GM21576 (cell line): ENCODE measurements around the gene ECM1.

Source experiments
- ATAC-seq: cut with Tn5 transposase; IDR thresholded peaks from one replicate; pipeline ENCODE4 v1.9.1; 2021; ENCODE audit warnings: mild to moderate bottlenecking, moderate library complexity; ENCODE audit not compliant: unreplicated experiment

The ECM1 gene

GRCh38 chr1:150557065-150557600 is 49.2 kb downstream of the ECM1 start:
- ATAC-seq: no peak

GRCh38 chr1:150557813-150558212 is 49.9 kb downstream of the ECM1 start:
- no peak for ATAC-seq

- no peak for ATAC-seq
Measured at GRCh38 chr1:150558303-150558704, 50.4 kb downstream of the ECM1 start.

- no peak for ATAC-seq
Measured at GRCh38 chr1:150558761-150559655, 51.1 kb downstream of the ECM1 start.

GRCh38 chr1:150559656-150560010 is 51.7 kb downstream of the ECM1 start:
- no peak for ATAC-seq

GRCh38 chr1:150560011-150560438 is 52.1 kb downstream of the ECM1 start:
- no peak for ATAC-seq

GRCh38 chr1:150560576-150561253 is 52.8 kb downstream of the ECM1 start:
- ATAC-seq: no peak

- no peak for ATAC-seq
Measured at GRCh38 chr1:150561254-150561973, 53.5 kb downstream of the ECM1 start.

- ATAC-seq: peak; percentile 39
Measured at GRCh38 chr1:150561974-150562445, 54.1 kb downstream of the ECM1 start.

- peak; percentile 32 for ATAC-seq
Measured at GRCh38 chr1:150562446-150563339, 54.8 kb downstream of the ECM1 start.
